Gastroesophageal sphincter (tissue), 4 donors: ENCODE data around the gene CACNA1I. TPM values are rescaled to one million over a fixed set of nuclear protein-coding genes. Genes with fewer than 3 reads are reported as not detected.

Experiments used
- ATAC-seq: fragments of 150-250 bp; one replicate; pipeline ENCODE4 v1.9.1; 2016; ENCODE audit warnings: mild to moderate bottlenecking, moderate library complexity
- H3K27ac ChIP-seq, 4 donors: fragments of 200-600 bp; sonication (generic) in 3 of 4; 1 replicate in 3 of 4; 2 replicates in 1 of 4; pipeline ENCODE4 v1.5.1; 2016 to 2019
- H3K27me3 ChIP-seq: fragments of 200-600 bp; sonication (generic); one replicate; pipeline ENCODE4 v1.5.1; 2019
- H3K36me3 ChIP-seq, 2 donors: fragments of 200-600 bp; sonication (generic); one replicate each; pipeline ENCODE4 v1.5.1; 2019; ENCODE audit warnings: control low read depth in 1 of 2
- H3K4me1 ChIP-seq, 3 donors: fragments of 200-600 bp; sonication (generic); 1 replicate in 2 of 3; 2 replicates in 1 of 3; pipeline ENCODE4 v1.5.1; 2016 to 2019; ENCODE audit warnings: control low read depth in 2 of 3
- H3K4me3 ChIP-seq, 2 donors: fragments of 200-600 bp; sonication (generic); one replicate each; pipeline ENCODE4 v1.5.1; 2019; ENCODE audit warnings: mild to moderate bottlenecking in 1 of 2, moderate library complexity in 1 of 2
- H3K9me3 ChIP-seq, 3 donors: fragments of 200-600 bp; sonication (generic); one replicate each; pipeline ENCODE4 v1.5.1; 2017 to 2019; ENCODE audit warnings: control low read depth in 2 of 3
- EP300 ChIP-seq: sonication (generic); formaldehyde crosslinking; IDR thresholded peaks from one replicate; pipeline ENCODE4 v1.6.1; 2017; ENCODE audit warnings: antibody characterized with exemption, mild to moderate bottlenecking
- POLR2A ChIP-seq, 2 donors: fragments of 450-650 bp; IDR thresholded peaks; one replicate each; pipeline ENCODE4 v1.6.1; 2017; ENCODE audit warnings: antibody characterized with exemption in 2 of 2, mild to moderate bottlenecking in 2 of 2, moderate library complexity in 1 of 2
- POLR2AphosphoS5 ChIP-seq: sonication (generic); formaldehyde crosslinking; IDR thresholded peaks from one replicate; pipeline ENCODE4 v1.6.1; 2017; ENCODE audit warnings: antibody characterized with exemption
- WGBS, 2 donors: methylation state at CpG; one replicate each; pipeline ENCODE4 v1.1.5; 2018; ENCODE audit warnings: low coverage in 1 of 2; 5-methylcytosine and 5-hydroxymethylcytosine counted together
- total RNA-seq, 4 donors: library from RNA; depleted of rRNA; stranded (reverse); fragments of >200 nt; gene quantifications; one replicate each; pipeline ENCODE4 v1.1.0, GENCODE V29; 2016
- TF ChIP-seq, protein P1 (sequence below), 4 experiments: fragments of 200-600 bp in 2 of 4; fragments of 450-650 bp in 2 of 4; sonication (generic) in 1 of 4; IDR thresholded peaks; one replicate each; pipeline ENCODE4 v1.5.1; 2017 to 2019; ENCODE audit warnings: antibody characterized with exemption in 4 of 4, mild to moderate bottlenecking in 2 of 4, moderate library complexity in 2 of 4

The CACNA1I gene
- total RNA-seq, 4 donors from 2014 or later, result 0.04 to 0.54 (median 0.11) TPM

DNA sequence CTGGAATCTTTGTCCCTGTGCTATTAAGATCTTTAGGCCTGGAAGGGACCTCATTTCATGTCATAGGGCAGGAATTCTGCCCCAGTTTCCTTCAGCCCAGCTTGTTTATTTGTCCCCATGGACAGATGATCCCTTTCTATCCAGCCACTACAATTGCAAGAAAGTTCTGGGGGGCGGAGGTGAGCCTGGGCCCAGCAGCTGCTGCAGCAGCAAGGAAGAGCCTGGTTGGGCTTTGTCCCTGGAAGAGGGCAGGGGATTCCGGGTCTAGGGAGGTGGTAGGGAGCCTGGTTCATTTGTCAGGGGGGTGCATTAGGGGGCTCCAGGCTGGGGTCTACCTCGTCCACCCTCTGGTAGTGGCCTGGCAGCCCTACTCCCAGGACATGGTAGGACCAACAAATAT is 16.4 kb upstream of the CACNA1I start:
- no peak overlapping the region for H3K4me3 ChIP-seq
- no peak overlapping the region for H3K27ac ChIP-seq
- peaks cover 0 to 17% (median 8%) of the 10 kb centered on the region in 3 donors for H3K4me1 ChIP-seq
- H3K27me3 ChIP-seq, result peaks cover 85% of the 10 kb centered on the region
- ATAC-seq, result no peak
- WGBS, 2 donors, result 21 to 38% methylated on average over 2 of the region's 3 CpGs
- H3K9me3 ChIP-seq, result no peaks in the 10 kb centered on the region
- H3K36me3 ChIP-seq, result no peaks in the 10 kb centered on the region
- TF ChIP-seq EP300 (no peak), POLR2AphosphoS5 (no peak), POLR2A (IDR thresholded peaks at IDR 0.05) (no peak)
- TF ChIP-seq, protein P1, sequence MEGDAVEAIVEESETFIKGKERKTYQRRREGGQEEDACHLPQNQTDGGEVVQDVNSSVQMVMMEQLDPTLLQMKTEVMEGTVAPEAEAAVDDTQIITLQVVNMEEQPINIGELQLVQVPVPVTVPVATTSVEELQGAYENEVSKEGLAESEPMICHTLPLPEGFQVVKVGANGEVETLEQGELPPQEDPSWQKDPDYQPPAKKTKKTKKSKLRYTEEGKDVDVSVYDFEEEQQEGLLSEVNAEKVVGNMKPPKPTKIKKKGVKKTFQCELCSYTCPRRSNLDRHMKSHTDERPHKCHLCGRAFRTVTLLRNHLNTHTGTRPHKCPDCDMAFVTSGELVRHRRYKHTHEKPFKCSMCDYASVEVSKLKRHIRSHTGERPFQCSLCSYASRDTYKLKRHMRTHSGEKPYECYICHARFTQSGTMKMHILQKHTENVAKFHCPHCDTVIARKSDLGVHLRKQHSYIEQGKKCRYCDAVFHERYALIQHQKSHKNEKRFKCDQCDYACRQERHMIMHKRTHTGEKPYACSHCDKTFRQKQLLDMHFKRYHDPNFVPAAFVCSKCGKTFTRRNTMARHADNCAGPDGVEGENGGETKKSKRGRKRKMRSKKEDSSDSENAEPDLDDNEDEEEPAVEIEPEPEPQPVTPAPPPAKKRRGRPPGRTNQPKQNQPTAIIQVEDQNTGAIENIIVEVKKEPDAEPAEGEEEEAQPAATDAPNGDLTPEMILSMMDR (IDR thresholded peaks at IDR 0.05), result no peak

DNA sequence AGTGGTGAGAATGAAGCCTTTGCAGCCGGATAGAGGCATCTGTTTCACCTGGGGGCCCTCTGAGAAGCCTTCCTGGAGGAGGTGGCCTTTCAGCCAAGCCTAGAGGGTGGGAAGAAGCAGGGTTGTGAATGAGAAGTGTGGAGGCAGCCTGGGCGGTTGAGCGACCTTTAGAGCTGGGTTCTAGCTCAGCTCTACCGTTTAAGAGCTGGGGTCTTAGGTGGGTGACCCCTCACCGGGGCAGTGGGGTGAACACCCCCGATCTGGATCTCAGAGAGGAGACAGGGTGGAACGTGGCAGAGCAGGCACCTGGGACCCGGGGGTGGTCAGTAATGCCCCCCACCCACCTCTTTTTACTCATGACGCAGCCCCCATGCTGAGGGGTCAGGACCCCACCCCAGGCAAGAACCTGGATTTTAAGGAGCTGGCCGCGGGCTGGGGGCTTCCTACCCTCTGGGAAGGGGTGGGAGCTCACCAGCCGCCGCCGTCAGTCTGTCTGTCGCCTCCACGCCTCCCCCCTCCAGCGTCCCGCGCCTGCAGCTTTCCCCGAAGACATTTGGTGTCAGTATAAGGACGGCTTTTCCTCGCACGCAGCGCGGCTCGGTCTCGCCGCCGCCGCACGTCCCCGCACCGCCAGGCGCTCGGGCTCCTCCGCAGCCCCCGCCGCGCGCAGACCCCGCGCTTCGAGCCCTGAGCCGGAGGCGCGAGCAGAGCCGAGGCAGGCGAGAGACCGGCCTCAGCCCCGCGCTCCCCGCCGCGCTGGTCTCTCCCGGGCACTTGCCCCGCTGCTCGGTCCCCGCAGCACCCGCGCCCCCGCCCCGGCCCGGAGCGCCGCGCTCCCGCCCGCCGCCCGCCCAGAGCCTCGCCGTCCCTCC is 13.3 kb upstream of the CACNA1I start:
- ATAC-seq, result no peak
- TF ChIP-seq EP300, result no peak
- TF ChIP-seq, protein P1 (IDR thresholded peaks at IDR 0.05), result no peak
- TF ChIP-seq POLR2A (IDR thresholded peaks at IDR 0.05), result no peak
- TF ChIP-seq POLR2AphosphoS5, result no peak
- H3K36me3 ChIP-seq, result no peaks in the 10 kb centered on the region
- 19 to 50% methylated on average over 4 to 6 of the region's 72 CpGs for WGBS, 2 donors
- no peaks in the 10 kb centered on the region for H3K9me3 ChIP-seq
- H3K4me1 ChIP-seq, result peaks cover 0 to 17% (median 8%) of the 10 kb centered on the region in 3 donors
- H3K27me3 ChIP-seq, result peaks cover 85% of the 10 kb centered on the region
- H3K4me3 ChIP-seq, result peak overlapping the region in 1 of 2 donors; percentile 45
- no peak overlapping the region for H3K27ac ChIP-seq

DNA sequence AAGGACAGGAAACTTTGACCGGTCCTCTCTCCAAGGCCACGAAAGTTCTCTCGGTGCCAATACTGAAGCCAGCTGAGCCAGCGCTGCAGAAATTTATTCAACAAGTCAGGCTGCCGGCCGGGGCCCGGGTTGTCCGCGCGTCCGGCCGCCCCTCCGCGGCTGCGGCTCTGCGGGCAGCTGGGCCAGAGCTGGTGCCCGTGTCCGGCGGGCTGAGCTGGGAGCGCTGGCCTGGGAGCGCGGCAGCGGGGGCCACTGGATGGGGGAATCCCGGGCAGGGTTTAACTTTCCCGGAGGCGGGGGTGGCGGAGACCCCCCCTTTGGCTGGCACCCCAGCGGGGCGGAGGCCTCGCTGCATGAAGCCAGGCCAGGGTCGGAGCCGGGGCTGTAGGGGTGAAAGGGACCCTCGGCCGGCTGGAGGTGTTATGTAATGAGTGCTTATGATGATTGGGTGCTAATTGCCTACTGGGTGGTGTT is 12.3 kb upstream of the CACNA1I start:
- peaks cover 85% of the 10 kb centered on the region for H3K27me3 ChIP-seq
- no peak for ATAC-seq
- no CpG with 5 or more reads among the region's 34 CpGs for WGBS, 2 donors
- no peak overlapping the region for H3K27ac ChIP-seq
- no peaks in the 10 kb centered on the region for H3K9me3 ChIP-seq
- peak overlapping the region in 1 of 2 donors; percentile 45 for H3K4me3 ChIP-seq
- peaks cover 0 to 17% (median 8%) of the 10 kb centered on the region in 3 donors for H3K4me1 ChIP-seq
- no peaks in the 10 kb centered on the region for H3K36me3 ChIP-seq
- TF ChIP-seq, protein P1 (IDR thresholded peaks at IDR 0.05), result no peak
- TF ChIP-seq POLR2AphosphoS5, result no peak
- no peak for TF ChIP-seq EP300
- no peak for TF ChIP-seq POLR2A (IDR thresholded peaks at IDR 0.05)

DNA sequence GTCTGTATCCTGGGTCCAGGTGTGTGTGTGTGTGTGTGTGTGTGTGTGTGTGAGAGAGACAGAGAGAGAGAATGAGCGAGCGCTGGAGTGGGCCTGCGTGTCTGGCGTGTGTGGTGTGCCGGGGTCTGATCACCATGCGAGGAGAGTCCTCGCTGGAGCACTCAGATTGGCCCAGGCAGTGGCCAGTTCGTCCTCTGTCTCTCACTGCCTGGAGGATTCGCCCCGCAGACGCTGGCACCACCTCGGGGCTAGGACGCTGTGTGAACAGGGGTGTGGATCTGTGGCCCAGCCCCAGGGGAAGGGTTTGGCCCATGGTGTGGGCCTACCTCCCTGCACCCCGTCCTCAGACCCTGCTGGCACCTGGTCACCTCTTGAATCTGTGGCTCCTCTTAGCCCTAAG is 11.6 kb upstream of the CACNA1I start:
- ATAC-seq, result no peak
- no peak for TF ChIP-seq EP300
- TF ChIP-seq POLR2AphosphoS5, result no peak
- no peak for TF ChIP-seq POLR2A (IDR thresholded peaks at IDR 0.05)
- TF ChIP-seq, protein P1 (IDR thresholded peaks at IDR 0.05), result no peak
- H3K4me3 ChIP-seq, result no peak overlapping the region
- no peaks in the 10 kb centered on the region for H3K9me3 ChIP-seq
- no peaks in the 10 kb centered on the region for H3K36me3 ChIP-seq
- H3K4me1 ChIP-seq, result peaks cover 0 to 17% (median 8%) of the 10 kb centered on the region in 3 donors
- H3K27ac ChIP-seq, result no peak overlapping the region
- peaks cover 86% of the 10 kb centered on the region for H3K27me3 ChIP-seq
- WGBS, 2 donors, result 52 to 100% methylated on average over 2 to 5 of the region's 14 CpGs
